ENCODE measurements around the gene TNFAIP3.
"Not testable (repeated sequence)": the region's sequence is repeated elsewhere in the genome, so short reads cannot be mapped to it uniquely, and the experiment has no call there.

Gene TNFAIP3

DNA sequence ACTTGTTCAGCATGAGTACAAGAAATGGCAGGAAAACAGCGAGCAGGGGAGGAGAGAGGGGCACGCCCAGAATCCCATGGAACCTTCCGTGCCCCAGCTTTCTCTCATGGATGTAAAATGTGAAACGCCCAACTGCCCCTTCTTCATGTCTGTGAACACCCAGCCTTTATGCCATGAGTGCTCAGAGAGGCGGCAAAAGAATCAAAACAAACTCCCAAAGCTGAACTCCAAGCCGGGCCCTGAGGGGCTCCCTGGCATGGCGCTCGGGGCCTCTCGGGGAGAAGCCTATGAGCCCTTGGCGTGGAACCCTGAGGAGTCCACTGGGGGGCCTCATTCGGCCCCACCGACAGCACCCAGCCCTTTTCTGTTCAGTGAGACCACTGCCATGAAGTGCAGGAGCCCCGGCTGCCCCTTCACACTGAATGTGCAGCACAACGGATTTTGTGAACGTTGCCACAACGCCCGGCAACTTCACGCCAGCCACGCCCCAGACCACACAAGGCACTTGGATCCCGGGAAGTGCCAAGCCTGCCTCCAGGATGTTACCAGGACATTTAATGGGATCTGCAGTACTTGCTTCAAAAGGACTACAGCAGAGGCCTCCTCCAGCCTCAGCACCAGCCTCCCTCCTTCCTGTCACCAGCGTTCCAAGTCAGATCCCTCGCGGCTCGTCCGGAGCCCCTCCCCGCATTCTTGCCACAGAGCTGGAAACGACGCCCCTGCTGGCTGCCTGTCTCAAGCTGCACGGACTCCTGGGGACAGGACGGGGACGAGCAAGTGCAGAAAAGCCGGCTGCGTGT lies 11.6 kb downstream of the TNFAIP3 start:
- DNase-seq (ENCODE audit: low read depth) = no peak

GRCh38 chr6:137879299-137879698 lies 12.2 kb downstream of the TNFAIP3 start:
- DNase-seq (ENCODE audit: low read depth) = no peak

DNA sequence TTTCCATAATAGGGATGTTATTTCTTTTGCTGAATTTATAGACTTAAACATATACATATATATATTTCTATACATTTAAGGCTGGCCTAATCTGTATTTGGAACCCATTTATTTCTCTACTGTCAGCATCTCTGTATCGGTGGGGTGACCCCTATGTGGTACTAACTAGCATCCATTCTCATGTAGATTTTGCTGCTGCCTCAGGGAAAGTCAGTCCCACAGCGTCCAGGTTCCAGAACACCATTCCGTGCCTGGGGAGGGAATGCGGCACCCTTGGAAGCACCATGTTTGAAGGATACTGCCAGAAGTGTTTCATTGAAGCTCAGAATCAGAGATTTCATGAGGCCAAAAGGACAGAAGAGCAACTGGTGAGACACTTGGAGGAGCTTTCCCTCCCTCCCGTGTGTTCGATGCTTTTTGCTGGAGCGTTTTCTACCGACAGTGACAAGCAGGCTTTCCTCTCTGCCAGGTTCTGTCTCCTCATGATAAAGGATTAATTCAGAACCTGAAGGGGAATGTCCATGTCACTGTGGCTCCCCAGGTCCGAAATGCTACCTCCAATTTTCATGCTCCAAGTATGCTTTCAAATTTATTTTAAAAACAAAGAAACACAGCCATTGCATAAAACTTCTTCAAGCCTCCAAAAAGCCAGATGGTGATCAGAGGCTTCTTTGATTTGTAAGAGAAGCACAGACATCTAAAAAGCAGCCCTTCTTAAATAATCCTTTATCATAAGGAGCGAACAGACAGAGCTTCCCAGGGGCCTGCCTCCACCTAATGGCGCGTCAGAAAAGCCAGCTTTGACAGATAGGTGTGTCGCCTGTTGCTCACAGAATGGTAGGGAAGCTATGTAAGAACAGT lies 13.1 kb downstream of the TNFAIP3 start:
- no peak for DNase-seq (ENCODE audit: low read depth)

DNA sequence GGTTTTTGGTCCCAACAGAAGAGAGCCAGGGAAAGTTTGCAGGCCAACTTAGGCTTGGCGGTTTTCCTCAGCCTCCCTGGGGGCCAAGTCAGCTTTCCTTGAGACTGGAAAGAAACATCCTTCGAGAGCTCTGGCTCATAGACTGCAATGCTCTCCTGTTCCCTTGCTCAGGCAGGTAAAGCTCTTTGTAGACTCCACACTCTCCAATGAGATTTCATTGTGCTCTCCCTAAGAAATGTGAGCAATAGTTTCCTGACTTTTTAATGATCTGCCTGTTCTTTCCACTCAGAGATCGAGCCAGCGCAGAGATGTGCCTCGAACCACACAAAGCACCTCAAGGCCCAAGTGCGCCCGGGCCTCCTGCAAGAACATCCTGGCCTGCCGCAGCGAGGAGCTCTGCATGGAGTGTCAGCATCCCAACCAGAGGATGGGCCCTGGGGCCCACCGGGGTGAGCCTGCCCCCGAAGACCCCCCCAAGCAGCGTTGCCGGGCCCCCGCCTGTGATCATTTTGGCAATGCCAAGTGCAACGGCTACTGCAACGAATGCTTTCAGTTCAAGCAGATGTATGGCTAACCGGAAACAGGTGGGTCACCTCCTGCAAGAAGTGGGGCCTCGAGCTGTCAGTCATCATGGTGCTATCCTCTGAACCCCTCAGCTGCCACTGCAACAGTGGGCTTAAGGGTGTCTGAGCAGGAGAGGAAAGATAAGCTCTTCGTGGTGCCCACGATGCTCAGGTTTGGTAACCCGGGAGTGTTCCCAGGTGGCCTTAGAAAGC lies 13.9 kb downstream of the TNFAIP3 start:
- DNase-seq (ENCODE audit: low read depth) = no peak

GRCh38 chr6:137881522-137881886 lies 14.4 kb downstream of the TNFAIP3 start:
- DNase-seq (ENCODE audit: low read depth) = no peak

DNA sequence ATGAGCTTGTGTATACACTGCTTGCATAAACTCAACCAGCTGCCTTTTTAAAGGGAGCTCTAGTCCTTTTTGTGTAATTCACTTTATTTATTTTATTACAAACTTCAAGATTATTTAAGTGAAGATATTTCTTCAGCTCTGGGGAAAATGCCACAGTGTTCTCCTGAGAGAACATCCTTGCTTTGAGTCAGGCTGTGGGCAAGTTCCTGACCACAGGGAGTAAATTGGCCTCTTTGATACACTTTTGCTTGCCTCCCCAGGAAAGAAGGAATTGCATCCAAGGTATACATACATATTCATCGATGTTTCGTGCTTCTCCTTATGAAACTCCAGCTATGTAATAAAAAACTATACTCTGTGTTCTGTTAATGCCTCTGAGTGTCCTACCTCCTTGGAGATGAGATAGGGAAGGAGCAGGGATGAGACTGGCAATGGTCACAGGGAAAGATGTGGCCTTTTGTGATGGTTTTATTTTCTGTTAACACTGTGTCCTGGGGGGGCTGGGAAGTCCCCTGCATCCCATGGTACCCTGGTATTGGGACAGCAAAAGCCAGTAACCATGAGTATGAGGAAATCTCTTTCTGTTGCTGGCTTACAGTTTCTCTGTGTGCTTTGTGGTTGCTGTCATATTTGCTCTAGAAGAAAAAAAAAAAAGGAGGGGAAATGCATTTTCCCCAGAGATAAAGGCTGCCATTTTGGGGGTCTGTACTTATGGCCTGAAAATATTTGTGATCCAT lies 15.3 kb downstream of the TNFAIP3 start:
- DNase-seq (ENCODE audit: low read depth) = no peak

- DNase-seq (ENCODE audit: low read depth) = no peak
Measured at GRCh38 chr6:137883400-137884148, 16.5 kb downstream of the TNFAIP3 start.

DNA sequence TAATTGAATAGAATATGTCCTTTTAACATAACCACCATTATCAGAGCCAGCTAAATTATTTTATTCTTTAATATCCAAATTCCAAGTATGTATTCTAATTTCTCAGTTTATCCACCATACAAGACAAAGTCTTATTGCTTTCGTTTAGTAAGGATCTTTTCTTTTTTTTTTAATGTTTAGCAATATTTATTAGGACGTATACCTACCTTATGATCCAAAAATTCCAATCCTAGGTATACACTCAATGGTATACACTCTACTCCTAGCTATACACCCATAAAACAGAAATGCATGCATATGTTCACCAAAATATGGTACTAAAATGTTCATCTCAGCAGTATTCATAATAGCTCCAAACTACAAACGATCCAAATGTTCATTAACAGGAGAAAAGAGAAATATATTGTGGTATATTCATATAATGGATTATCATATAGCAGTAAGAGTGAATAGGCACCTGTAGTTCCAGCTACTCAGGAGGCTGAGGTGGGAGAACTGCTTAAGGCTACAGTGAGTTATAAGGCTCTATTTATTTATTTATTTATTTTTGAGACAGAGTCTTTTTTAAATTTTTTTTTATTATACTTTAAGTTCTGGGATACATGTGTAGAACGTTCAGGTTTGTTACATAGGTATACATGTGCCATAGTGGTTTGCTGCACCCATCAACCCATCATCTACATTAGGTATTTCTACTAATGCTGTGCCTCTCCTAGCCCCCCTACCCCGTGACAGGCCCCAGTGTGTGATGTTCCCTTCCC lies 17.3 kb downstream of the TNFAIP3 start:
- no peak for DNase-seq (ENCODE audit: low read depth)

DNA sequence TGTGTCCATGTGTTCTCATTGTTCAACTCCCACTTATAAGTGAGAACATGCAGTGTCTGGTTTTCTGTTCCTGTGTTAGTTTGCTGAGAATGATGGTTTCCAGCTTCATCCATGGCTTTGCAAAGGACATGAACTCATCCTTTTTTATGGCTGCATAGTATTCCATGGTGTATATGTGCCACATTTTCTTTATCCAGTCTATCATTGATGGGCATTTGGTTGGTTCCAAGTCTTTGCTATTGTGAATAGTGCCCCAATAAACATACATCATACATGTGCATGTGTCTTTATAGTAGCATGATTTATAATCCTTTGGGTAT lies 17.8 kb downstream of the TNFAIP3 start:
- DNase-seq (ENCODE audit: low read depth) = not testable (repeated sequence)

DNA sequence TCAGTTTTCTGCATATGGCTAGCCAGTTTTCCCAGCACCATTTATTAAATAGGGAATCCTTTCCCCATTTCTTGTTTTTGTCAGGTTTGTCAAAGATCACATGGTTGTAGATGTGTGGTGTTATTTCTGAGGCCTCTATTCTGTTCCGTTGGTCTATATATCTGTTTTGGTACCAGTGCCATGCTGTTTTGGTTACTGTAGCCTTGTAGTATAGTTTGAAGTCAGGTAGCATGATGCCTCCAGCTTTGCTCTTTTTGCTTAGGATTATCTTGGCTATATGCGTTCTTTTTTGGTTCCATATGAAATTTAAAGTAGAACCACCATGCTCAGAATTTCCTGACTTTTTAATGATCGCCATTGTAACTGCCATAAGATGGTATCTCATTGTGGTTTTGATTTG lies 19.2 kb downstream of the TNFAIP3 start:
- DNase-seq (ENCODE audit: low read depth) = not testable (repeated sequence)

DNA sequence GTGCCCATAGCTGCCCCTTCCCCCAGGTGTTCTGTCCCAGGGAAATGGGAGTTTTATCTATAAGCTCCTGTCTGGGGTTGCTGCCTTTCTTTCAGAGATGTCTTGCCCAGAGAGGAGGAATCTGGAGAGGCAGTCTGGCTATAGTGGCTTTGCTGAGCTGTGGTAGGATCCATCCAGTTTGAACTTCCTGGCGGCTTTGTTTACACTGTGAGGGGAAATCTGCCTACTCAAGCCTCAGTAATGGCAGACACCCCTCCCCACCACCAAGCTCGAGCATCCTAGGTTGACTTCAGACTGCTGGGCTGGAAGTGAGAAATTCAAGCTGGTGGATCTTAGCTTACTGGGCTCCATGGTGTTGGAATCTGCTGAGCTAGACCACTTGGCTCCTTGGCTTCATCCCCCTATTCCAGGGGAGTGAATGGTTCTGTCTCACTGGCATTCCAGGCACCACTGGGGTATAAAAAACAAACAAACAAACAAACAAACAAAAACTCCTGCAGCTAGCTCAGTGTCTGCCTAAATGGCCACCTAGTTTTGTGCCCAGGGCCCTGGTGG lies 24.0 kb downstream of the TNFAIP3 start:
- no peak for DNase-seq (ENCODE audit: low read depth)

- DNase-seq (ENCODE audit: low read depth) = no peak
Measured at GRCh38 chr6:137892271-137892708, 25.2 kb downstream of the TNFAIP3 start.

GRCh38 chr6:137893181-137893580 lies 26.1 kb downstream of the TNFAIP3 start:
- DNase-seq (ENCODE audit: low read depth) = no peak

DNA sequence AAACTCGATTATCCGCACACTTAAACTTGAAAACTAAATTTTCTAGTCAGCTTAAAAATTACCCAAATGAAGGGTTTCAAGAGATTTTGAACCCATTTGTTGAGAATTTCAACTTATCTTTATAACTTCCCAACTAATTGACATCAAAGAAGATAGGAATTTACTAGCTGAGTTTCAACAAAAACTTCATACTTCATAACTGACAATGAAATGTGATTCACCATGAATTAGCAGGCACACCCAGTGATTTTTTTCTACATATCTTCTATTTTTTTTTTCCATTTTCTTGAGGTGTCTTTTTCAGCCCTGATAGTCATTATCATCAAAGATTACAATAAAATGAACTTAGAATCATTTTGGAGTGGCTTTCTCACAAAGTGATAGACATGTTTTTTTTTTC lies 26.7 kb downstream of the TNFAIP3 start:
- no peak for DNase-seq (ENCODE audit: low read depth)

DNA sequence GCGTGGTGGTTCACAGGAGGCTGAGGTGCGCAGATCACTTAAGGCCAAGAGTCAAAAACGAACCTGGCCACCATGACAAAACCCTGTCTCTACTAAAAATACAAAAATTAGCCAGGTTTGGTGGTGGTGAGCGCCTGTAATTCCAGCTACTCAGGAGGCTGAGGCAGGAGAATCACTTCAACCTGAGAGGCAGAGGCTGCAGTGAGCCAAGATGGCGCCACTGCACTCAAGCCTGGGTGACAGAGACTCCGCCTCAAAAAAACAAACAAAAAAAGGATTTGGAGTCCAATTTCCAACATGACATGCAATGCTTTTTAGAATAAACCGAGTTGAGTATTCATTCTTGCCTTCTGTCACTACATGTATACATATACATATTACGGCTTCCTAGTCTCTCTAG lies 27.3 kb downstream of the TNFAIP3 start:
- not testable (repeated sequence) for DNase-seq (ENCODE audit: low read depth)

- DNase-seq (ENCODE audit: low read depth) = no peak
Measured at GRCh38 chr6:137894779-137895385, 27.8 kb downstream of the TNFAIP3 start.

DNA sequence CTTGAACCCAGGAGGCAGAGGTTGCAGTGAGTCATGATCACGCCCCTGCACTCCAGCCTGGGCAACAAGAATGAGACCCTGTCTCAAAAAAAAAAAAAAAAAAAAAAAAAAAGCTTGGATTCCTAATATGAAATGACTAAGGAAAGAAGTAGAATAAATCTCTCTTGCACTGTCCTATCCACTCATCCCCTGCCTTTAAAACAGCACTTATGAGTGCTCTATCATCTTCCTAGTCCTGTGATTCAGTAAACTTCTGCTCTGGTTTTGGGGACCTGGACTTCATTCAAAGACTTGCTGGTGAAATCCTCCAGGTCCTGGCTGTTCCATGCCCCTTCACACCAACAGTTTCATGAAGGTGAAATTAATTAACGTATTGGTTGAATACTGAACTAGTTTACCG lies 29.6 kb downstream of the TNFAIP3 start:
- DNase-seq (ENCODE audit: low read depth) = no peak

DNA sequence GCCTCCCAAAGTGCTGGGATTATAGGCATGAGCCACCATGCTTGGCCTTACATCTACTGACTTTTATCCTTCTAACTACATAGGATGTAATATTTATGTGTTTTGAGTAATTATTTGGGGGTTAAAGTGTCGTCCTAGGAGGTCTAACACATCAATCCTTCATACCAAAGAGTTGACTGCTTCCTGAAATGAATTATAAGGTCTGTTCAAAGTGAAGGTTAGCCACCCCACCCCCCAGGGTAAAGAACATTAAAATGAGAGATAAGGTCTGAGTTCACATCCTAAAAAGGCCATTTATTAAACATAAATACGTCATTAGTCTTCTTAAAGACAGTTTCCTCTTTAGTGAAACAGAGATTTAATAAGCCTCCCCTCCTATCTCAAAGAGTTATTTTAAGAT lies 33.8 kb downstream of the TNFAIP3 start:
- no peak for DNase-seq (ENCODE audit: low read depth)

DNA sequence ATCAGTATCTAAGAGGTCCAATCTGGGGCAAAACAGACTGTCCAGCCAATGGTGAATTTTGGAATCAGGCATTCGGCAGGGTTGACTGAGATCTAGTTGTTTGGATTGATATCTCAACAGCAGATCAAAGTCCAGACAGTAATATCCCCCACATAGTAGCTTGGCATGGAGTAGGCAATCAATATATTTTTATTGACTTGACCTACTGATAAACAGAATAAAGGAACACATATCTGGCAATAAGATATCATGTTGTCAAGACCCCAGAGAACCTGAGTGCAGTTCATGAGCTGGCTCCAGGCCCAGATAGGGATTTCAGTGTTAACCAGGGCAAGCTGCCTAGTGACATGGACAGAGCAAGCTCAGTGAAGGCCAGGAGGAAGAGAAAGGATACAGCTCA lies 34.4 kb downstream of the TNFAIP3 start:
- DNase-seq (ENCODE audit: low read depth) = no peak

- DNase-seq (ENCODE audit: low read depth) = no peak
Measured at GRCh38 chr6:137902699-137903098, 35.6 kb downstream of the TNFAIP3 start.

Measured in stimulated activated CD8-positive, alpha-beta memory T cell treated with anti-CD3 and anti-CD28 coated beads, Interleukin-15, amount 100 ng/mL, for 24 hours (primary cell).